ENCODE measurements around the gene RYR2. TPM values are rescaled to one million over a fixed set of nuclear protein-coding genes. Genes with fewer than 3 reads are reported as not detected.

Gene RYR2
- total and polyA plus RNA-seq, 9 of the 15 experiments (the other 6 are each of a cell fraction or from before 2014, with no cell fraction given), result 0.03 to 0.42 (median 0.14) TPM

DNA sequence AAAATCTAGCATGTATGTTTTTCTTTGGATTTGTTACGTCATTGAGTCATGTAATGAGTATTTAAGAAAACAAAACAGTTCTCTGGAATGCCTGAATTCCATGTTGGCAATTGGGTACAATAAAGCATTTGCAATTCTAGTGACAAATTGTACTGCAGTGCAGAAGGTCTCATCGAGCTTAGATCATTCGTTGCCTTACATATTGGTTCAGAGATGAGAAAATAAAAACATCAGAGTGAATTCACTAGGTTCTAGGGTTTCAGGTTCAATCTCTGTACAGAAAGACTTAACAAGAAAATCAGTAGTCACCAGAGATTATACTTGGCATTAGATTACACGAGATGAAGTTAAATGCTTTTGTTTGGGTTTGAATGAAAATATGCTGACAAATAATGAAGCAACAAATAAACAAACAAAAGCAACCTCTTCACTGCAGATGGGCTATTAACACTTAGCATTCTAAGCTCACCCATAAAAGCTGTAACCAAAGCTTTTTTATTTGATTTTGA, 124.7 kb downstream of the RYR2 start:
- Histone ChIP-seq H3K4me2 (ENCODE audit: insufficient read depth, low read length) (no peak overlapping the region), H4K20me1 (replicated peaks; ENCODE audit: control insufficient read depth, insufficient read depth, low read length) (no peaks in the 10 kb centered on the region), H3K27ac (ENCODE audit: extremely low read depth, low read depth, low read length) (no peak overlapping the region), H2AFZ (ENCODE audit: low read depth, low read length) (no peak overlapping the region), H3K36me3 (ENCODE audit: control insufficient read depth, insufficient read depth, low read length) (no peaks in the 10 kb centered on the region), H3K9me1 (ENCODE audit: control insufficient read depth, insufficient read depth, low read length) (no peaks in the 10 kb centered on the region), H3K4me3 (no peak overlapping the region), H3K4me1 (replicated peaks in 1 of 2; ENCODE audit: control insufficient read depth in 2 of 2, insufficient read depth in 2 of 2, low read length in 2 of 2) (no peaks in the 10 kb centered on the region), H3K9me3 (replicated peaks; ENCODE audit: control insufficient read depth, insufficient read depth, low read depth, low read length) (no peaks in the 10 kb centered on the region), H3K27me3 (ENCODE audit: control insufficient read depth in 2 of 2, insufficient read depth in 2 of 2, low read length in 2 of 2) (no peaks in the 10 kb centered on the region), H3K9ac (ENCODE audit: insufficient read depth in 1 of 2, low read depth in 2 of 2, low read length in 2 of 2) (no peak overlapping the region), H3K79me2 (ENCODE audit: control insufficient read depth, insufficient read depth, low read length) (no peaks in the 10 kb centered on the region)
- WGBS (ENCODE audit: insufficient coverage, low coverage, missing lambda C conversion rate), result 1% methylated on average over 4 of the region's 4 CpGs
- TF ChIP-seq, protein P1, sequence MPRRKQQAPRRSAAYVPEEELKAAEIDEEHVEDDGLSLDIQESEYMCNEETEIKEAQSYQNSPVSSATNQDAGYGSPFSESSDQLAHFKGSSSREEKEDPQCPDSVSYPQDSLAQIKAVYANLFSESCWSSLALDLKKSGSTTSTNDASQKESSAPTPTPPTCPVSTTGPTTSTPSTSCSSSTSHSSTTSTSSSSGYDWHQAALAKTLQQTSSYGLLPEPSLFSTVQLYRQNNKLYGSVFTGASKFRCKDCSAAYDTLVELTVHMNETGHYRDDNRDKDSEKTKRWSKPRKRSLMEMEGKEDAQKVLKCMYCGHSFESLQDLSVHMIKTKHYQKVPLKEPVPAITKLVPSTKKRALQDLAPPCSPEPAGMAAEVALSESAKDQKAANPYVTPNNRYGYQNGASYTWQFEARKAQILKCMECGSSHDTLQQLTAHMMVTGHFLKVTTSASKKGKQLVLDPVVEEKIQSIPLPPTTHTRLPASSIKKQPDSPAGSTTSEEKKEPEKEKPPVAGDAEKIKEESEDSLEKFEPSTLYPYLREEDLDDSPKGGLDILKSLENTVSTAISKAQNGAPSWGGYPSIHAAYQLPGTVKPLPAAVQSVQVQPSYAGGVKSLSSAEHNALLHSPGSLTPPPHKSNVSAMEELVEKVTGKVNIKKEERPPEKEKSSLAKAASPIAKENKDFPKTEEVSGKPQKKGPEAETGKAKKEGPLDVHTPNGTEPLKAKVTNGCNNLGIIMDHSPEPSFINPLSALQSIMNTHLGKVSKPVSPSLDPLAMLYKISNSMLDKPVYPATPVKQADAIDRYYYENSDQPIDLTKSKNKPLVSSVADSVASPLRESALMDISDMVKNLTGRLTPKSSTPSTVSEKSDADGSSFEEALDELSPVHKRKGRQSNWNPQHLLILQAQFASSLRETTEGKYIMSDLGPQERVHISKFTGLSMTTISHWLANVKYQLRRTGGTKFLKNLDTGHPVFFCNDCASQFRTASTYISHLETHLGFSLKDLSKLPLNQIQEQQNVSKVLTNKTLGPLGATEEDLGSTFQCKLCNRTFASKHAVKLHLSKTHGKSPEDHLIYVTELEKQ (CRISPR knock-in tag; IDR thresholded peaks at IDR 0.05), result no peak
- no TSS peak for BruUV-seq (replicated peaks)
- no peak for FAIRE-seq
- POLR2A ChIA-PET, result no interaction called here
- DNase-seq (ENCODE audit: extremely low read depth in 1 of 4, low spot score in 3 of 4), result no peak
- in situ Hi-C loops (cut with MboI) (no loop called here), intact Hi-C loops (cut with micrococcal nuclease) (no loop called here)
- no peak for ATAC-seq
- CTCF ChIA-PET (ENCODE audit: low intra/inter-chr PET ratio), result no interaction called here

GRCh38 chr1:237170149-237170548, 128.2 kb downstream of the RYR2 start:
- Histone ChIP-seq H3K36me3 (ENCODE audit: control insufficient read depth, insufficient read depth, low read length) (no peaks in the 10 kb centered on the region), H3K27me3 (ENCODE audit: control insufficient read depth in 2 of 2, insufficient read depth in 2 of 2, low read length in 2 of 2) (no peaks in the 10 kb centered on the region)
- intact Hi-C loops (cut with micrococcal nuclease), result no loop called here

More at GRCh38 chr1:237170149-237170548, 128.2 kb downstream of the RYR2 start:
- in situ Hi-C loops (cut with MboI), result no loop called here
- H3K9me1 ChIP-seq (ENCODE audit: control insufficient read depth, insufficient read depth, low read length), result no peaks in the 10 kb centered on the region
- H3K9me3 ChIP-seq (replicated peaks; ENCODE audit: control insufficient read depth, insufficient read depth, low read depth, low read length), result no peaks in the 10 kb centered on the region
- H3K4me3 ChIP-seq, result no peak overlapping the region
- H3K4me1 ChIP-seq (replicated peaks in 1 of 2; ENCODE audit: control insufficient read depth in 2 of 2, insufficient read depth in 2 of 2, low read length in 2 of 2), result no peaks in the 10 kb centered on the region
- FAIRE-seq (no peak), ATAC-seq (no peak), DNase-seq (ENCODE audit: extremely low read depth in 1 of 4, low spot score in 3 of 4) (no peak)
- no peak overlapping the region for H3K9ac ChIP-seq (ENCODE audit: insufficient read depth in 1 of 2, low read depth in 2 of 2, low read length in 2 of 2)
- POLR2A ChIA-PET, result interaction anchor here (0.6 kb wide), 1 partner anchor 42 kb away, joined by 3 read pairs; no protein-coding TSS in a partner anchor
- BruUV-seq (replicated peaks), result no TSS peak
- no peaks in the 10 kb centered on the region for H4K20me1 ChIP-seq (replicated peaks; ENCODE audit: control insufficient read depth, insufficient read depth, low read length)
- TF ChIP-seq MAFF (IDR thresholded peaks at IDR 0.05; ENCODE audit: low read length) (no peak), ZKSCAN1 (IDR thresholded peaks at IDR 0.05; ENCODE audit: low read depth, low read length) (no peak)
- H3K4me2 ChIP-seq (ENCODE audit: insufficient read depth, low read length), result no peak overlapping the region
- CTCF ChIA-PET (ENCODE audit: low intra/inter-chr PET ratio), result no interaction called here
- no peaks in the 10 kb centered on the region for H3K79me2 ChIP-seq (ENCODE audit: control insufficient read depth, insufficient read depth, low read length)
- no peak overlapping the region for H2AFZ ChIP-seq (ENCODE audit: low read depth, low read length)
- WGBS (ENCODE audit: insufficient coverage, low coverage, missing lambda C conversion rate), result 0% methylated on average over 8 of the region's 8 CpGs
- no peak overlapping the region for H3K27ac ChIP-seq (ENCODE audit: extremely low read depth, low read depth, low read length)
